ENCODE data around the gene ACAP1. TPM values are rescaled to one million over a fixed set of nuclear protein-coding genes. Genes with fewer than 3 reads are reported as not detected.

Gene ACAP1
- total and polyA plus RNA-seq, 9 of the 15 experiments (the other 6 are each of a cell fraction or from before 2014, with no cell fraction given), result 0.15 to 8.5 (median 2.4) TPM

DNA sequence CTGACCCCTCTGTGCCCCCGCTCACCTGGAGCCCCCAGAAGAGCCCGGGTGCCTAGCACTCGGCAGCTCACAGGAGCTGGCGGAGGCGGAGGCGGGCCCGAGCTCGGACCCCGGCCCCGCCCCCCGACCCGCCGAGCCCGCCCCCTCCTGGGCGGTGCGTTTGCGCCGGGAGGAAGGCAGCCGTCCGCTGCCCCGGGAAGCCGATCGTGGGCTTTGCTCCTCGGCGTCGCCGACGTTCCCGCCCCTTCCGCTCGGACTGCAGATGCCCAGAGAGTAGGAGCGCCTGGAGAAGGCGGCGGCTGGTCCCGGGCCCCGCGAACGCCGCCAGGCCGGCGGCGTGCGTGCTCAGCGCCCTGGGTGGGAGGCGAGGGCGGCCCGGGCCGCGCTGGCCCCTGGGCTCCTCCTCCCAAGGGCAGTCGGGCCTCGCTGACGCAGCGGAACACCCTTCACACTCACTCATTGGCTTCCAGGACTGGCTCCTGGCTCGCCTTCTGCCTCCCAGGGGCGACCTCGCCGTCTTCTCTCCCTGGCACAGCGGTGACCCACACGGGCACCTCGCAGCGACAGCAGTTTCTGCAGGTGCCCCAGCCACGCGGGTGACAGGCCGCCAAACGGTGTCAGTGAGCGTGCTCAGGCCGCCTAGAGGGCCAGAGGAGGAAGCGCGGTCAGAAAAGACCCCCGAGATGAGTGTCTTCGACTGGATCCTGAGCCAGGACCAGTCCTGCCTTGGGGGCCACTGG lies 58.3 kb downstream of the ACAP1 start, which contains the start of gene PLSCR3 (continued):
- no peak for TF ChIP-seq ELF1 (tag; IDR thresholded peaks at IDR 0.05)
- TF ChIP-seq POLR2AphosphoS5 (IDR thresholded peaks at IDR 0.05; ENCODE audit: control insufficient read depth, insufficient read depth, low read depth, low read length), result 0 out of 2 replicates have a peak, but pooled peaks have one; percentile 26
- TF ChIP-seq SMARCB1 (IDR thresholded peaks at IDR 0.05; ENCODE audit: insufficient read length, low read depth), result no peak
- no peak for TF ChIP-seq ZNF444 (CRISPR knock-in tag; IDR thresholded peaks at IDR 0.05)
- TF ChIP-seq MEF2A (IDR thresholded peaks at IDR 0.05; ENCODE audit: control insufficient read depth, low read depth, low read length), result no peak
- no peak for TF ChIP-seq ELF2 (CRISPR knock-in tag; IDR thresholded peaks at IDR 0.05)
- no peak for TF ChIP-seq ZNF384 (IDR thresholded peaks at IDR 0.05; ENCODE audit: low read depth, low read length)
- TF ChIP-seq NFIC (IDR thresholded peaks at IDR 0.05), result 0 out of 2 replicates have a peak, but pooled peaks have one; percentile 4
- no peak for TF ChIP-seq BCOR (IDR thresholded peaks at IDR 0.05)
- TF ChIP-seq ZBED1 (IDR thresholded peaks at IDR 0.05), result no peak
- TF ChIP-seq ZNF121 (CRISPR knock-in tag; conservative IDR thresholded peaks at IDR 0.05), result no peak
- TF ChIP-seq RFX7 (CRISPR knock-in tag; IDR thresholded peaks at IDR 0.05), result no peak
- TF ChIP-seq KLF1 (tag; IDR thresholded peaks at IDR 0.05), result no peak
- no peak for TF ChIP-seq TAF15 (IDR thresholded peaks at IDR 0.05; ENCODE audit: low read depth, low read length)
- 0 out of 2 replicates have a peak, but pooled peaks have one; percentile 46 for TF ChIP-seq NR3C1 (CRISPR knock-in tag; IDR thresholded peaks at IDR 0.05)
- TF ChIP-seq, protein P1, sequence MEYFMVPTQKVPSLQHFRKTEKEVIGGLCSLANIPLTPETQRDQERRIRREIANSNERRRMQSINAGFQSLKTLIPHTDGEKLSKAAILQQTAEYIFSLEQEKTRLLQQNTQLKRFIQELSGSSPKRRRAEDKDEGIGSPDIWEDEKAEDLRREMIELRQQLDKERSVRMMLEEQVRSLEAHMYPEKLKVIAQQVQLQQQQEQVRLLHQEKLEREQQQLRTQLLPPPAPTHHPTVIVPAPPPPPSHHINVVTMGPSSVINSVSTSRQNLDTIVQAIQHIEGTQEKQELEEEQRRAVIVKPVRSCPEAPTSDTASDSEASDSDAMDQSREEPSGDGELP (CRISPR knock-in tag; IDR thresholded peaks at IDR 0.05; ENCODE audit: borderline replicate concordance), result peak; percentile 61; the same call in 1 of the 2 replicates
- TF ChIP-seq PCBP1 (IDR thresholded peaks at IDR 0.05; ENCODE audit: low read depth, low read length, poor library complexity, severe bottlenecking), result no peak
- TF ChIP-seq, protein P2, sequence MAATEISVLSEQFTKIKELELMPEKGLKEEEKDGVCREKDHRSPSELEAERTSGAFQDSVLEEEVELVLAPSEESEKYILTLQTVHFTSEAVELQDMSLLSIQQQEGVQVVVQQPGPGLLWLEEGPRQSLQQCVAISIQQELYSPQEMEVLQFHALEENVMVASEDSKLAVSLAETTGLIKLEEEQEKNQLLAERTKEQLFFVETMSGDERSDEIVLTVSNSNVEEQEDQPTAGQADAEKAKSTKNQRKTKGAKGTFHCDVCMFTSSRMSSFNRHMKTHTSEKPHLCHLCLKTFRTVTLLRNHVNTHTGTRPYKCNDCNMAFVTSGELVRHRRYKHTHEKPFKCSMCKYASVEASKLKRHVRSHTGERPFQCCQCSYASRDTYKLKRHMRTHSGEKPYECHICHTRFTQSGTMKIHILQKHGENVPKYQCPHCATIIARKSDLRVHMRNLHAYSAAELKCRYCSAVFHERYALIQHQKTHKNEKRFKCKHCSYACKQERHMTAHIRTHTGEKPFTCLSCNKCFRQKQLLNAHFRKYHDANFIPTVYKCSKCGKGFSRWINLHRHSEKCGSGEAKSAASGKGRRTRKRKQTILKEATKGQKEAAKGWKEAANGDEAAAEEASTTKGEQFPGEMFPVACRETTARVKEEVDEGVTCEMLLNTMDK (IDR thresholded peaks at IDR 0.05; ENCODE audit: borderline replicate concordance, insufficient read depth, low read depth, low read length, poor library complexity, severe bottlenecking), result peak; percentile 64
- TF ChIP-seq ZBTB7A (IDR thresholded peaks at IDR 0.05; ENCODE audit: borderline replicate concordance, control insufficient read depth, low read depth, low read length), result peak; percentile 87
- 0 out of 4 replicates have a peak, but pooled peaks of 1 of the 2 experiments have one; percentile 10 for TF ChIP-seq RAD21 (CRISPR knock-in tag; conservative IDR thresholded peaks at IDR 0.05 in 1 of 2, IDR thresholded peaks at IDR 0.05 in 1 of 2)
- TF ChIP-seq SAP30 (IDR thresholded peaks at IDR 0.05; ENCODE audit: borderline replicate concordance, insufficient read depth, low read depth, low read length, poor library complexity, severe bottlenecking), result peak; percentile 56
- TF ChIP-seq POLR3G (IDR thresholded peaks at IDR 0.05; ENCODE audit: extremely low read depth, insufficient read length, insufficient replicate concordance), result no peak
- 0 out of 2 replicates have a peak, but pooled peaks have one; percentile 51 for TF ChIP-seq HDAC8 (tag; IDR thresholded peaks at IDR 0.05)

Data from K562 (cell line).